WI38 (cell line): ENCODE results near the gene LSS.

ENCODE experiments used
- H3K4me3 ChIP-seq: 2 replicates; pipeline ENCODE4 v1.5.1; 2011; ENCODE audit warnings: low read depth, mild to moderate bottlenecking, control low read depth, low read length
- CTCF ChIP-seq: IDR thresholded peaks from 2 replicates; pipeline ENCODE4 v1.5.1; 2012; ENCODE audit warnings: low read depth, mild to moderate bottlenecking, control low read depth, low read length

Gene LSS

GRCh38 chr21:46161633-46162592, 66.7 kb downstream of the LSS start:
- TF ChIP-seq CTCF, result no peak
- no peak overlapping the region for H3K4me3 ChIP-seq

DNA sequence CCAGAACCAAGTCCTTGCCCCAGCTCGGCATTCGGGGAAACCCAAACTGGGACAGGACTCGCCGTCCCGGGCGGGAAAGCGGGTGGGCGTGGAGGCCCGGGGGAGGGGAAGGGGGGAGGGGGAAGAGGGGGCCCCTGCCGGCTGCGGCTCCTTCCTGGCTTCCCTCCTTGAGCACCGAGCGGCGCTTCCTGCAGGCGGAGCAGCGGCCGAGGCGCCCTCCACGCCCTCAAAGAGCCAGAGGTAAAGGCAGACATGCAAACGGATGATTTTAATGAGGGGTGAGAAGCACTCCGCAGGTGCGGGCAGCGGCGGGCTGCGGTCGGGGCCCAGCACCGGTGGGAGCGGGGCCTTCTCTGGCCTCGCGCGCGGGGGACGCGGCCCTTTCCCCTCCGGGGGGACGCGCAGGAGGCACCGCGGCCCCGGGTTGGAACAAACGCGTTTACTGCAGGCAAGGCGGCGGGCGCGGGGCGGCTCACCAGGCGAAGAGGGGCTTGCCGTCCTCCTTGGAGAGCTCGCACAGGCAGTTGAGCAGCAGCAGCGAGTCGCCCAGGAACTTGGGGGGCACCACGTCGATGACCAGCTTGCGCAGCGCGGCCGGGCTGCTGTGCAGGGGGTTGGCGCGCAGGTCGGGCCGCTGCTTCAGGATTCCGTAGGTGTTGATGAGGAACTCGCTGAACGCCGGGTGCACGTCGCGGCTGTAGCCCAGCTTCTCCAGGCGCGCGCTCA, 67.5 kb downstream of the LSS start:
- no peak for TF ChIP-seq CTCF
- H3K4me3 ChIP-seq, result no peak overlapping the region

- no peak for TF ChIP-seq CTCF
- no peak overlapping the region for H3K4me3 ChIP-seq
Observed at GRCh38 chr21:46160657-46160906, 68.0 kb downstream of the LSS start.

GRCh38 chr21:46159841-46160656, 68.5 kb downstream of the LSS start:
- TF ChIP-seq CTCF, result no peak
- no peak overlapping the region for H3K4me3 ChIP-seq

DNA sequence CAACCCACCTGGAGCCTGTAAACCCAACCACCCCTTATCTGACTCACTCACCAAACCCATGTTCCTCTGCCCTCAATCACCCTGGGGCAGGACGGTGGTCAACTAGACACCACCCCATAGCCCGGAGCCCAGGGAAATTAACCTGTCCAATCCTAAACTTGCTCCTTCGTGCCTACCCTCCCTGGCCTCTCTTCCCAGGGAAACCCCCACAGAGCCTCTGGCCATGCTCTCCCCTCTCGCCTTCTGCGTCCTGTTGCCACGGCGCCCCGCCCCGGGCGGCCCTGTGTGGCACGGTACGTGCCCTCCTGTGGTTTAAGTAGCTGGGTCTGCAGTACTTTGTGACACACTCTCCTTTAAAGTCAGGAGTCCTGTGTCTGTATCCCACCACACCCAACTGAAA, 69.2 kb downstream of the LSS start:
- no peak for TF ChIP-seq CTCF
- H3K4me3 ChIP-seq, result no peak overlapping the region

DNA sequence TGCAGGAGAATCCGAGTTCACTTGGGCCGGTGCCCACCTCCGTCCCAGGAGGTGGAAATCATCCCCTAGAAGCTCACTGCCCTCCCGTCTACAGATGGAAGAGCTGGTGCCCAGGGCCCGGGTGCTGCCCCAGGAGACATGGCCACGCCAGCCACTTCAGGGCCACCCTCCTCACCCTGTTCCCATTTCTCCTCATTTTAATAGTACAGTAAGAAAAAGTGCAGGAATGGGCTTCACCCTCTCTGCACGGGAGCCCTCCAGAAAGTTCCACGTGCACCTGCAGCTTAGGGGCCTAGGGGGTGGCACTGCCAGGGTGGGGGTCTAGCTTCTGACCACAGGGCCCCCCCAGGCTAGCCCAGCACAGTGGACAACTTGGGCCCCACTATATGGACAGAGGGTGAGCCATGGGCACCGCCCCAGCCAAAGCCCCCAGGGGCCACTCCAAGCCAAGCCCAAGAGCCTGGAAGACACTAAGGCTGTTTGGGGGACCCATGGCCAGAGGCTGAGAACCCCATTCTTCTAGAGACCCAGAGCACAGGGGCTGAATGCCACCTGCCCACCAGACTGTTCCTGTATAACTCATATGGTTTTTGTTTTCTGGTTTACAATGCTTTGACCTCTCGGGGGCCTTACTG, 69.8 kb downstream of the LSS start:
- no peak for TF ChIP-seq CTCF
- H3K4me3 ChIP-seq, result no peak overlapping the region
